Loucy (cell line): Measurements from ENCODE around the gene U2AF2.

Experiments used
- CTCF ChIP-seq: fragments of 200-600 bp; sonication (generic); conservative IDR thresholded peaks from 2 replicates; pipeline ENCODE4 v1.5.1; 2014; ENCODE audit warnings: mild to moderate bottlenecking, antibody characterized with exemption, low read length
- EZH2phosphoT487 ChIP-seq: fragments of 200-600 bp; IDR thresholded peaks from 2 replicates; pipeline ENCODE4 v1.6.1; 2018; ENCODE audit warnings: antibody characterized with exemption, mild to moderate bottlenecking, moderate library complexity, borderline replicate concordance

DNA sequence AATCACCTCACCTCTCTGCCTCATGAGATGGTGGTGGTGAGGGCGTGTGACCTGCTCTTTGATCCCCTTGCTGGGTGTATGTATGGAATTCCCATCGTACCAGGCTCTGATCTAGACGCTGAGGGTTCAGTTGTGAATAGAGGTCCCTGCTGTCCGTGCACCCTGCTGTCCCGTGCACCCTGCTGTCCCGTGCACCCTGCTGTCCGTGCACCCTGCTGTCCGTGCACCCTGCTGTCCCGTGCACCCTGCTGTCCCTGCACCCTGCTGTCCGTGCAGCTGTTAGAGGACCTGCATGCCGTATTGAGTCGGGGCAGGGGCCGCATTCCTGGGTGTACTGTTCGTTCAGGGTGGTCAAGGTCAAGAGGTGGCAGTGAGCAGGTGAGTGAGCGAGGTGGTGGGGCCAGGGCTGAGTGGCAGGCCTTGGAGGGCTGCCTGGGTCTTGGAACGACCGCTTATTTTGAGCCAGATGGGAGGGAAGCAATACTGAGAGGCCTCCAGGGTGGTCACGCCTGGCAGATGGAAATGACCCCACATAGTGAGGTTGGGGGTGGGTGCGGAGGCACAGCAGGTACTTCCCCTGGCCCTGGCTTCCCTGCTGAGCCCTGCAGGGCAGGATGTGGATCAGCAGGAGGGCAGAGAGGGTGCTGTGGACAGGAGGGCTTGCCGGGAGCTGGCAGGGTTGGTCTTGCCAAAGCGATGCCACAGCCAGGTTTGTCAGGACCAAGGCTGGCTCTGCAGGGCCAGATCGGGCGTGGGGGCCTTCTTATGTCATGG, 15.6 kb downstream of the U2AF2 start:
- no peak for TF ChIP-seq CTCF
- no peak for TF ChIP-seq EZH2phosphoT487
